Measurements from ENCODE around the gene GNG7. TPM values are rescaled to one million over a fixed set of nuclear protein-coding genes. Genes with fewer than 3 reads are reported as not detected.

Gene GNG7
- total RNA-seq, 1 donor from 2014 or later, result 7.7 TPM

DNA sequence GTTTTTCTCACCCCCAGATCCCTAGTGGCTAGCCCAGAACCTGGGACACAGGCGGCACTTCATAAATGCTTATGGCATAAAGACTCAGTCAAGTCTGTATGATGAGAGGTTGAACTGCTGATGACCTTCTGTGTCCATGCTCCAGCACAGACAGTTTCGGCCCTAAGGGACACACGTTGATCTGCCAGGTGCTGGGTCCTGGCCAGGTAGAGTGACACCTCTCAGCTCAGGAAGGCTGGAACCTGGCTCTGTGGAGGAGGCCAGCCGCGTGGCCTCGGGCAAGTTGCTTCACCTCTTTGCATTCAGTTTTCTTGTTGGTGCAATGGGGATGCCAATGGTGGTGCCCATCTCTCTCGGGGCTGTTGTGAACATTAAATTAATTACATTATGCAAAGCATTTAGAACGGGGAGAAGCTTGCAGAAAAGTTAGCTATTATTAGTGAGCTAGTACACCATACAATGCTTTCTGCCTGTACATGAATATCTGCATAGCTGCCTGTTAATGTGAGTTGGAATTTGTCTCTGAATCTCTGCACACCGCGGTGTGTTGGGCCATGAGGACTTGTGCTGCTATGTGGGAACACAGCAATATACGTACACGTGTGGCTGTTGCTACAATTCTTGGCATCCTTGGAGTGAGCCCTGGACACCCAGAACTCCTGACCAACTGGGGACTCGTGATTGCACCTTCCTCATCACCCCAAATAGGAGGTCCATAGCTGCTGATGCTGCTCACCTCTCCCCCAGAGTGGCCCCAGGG, 218.1 kb downstream of the GNG7 start:
- peaks cover 11% of the 10 kb centered on the region for H3K27me3 Mint-ChIP-seq (ENCODE audit: unreplicated experiment)
- H3K4me1 Mint-ChIP-seq (ENCODE audit: unreplicated experiment), result no peaks in the 10 kb centered on the region
- H3K4me3 Mint-ChIP-seq (ENCODE audit: unreplicated experiment), result peak overlapping the region; percentile 24
- H3K27ac Mint-ChIP-seq (ENCODE audit: unreplicated experiment), result no peak overlapping the region
- peaks cover 9% of the 10 kb centered on the region for H3K9me3 Mint-ChIP-seq (ENCODE audit: unreplicated experiment)
- DNase-seq (ENCODE audit: low spot score), result no peak
- H3K36me3 Mint-ChIP-seq (ENCODE audit: low read depth, unreplicated experiment), result peaks cover 4% of the 10 kb centered on the region
- TF ChIP-seq, protein P1, sequence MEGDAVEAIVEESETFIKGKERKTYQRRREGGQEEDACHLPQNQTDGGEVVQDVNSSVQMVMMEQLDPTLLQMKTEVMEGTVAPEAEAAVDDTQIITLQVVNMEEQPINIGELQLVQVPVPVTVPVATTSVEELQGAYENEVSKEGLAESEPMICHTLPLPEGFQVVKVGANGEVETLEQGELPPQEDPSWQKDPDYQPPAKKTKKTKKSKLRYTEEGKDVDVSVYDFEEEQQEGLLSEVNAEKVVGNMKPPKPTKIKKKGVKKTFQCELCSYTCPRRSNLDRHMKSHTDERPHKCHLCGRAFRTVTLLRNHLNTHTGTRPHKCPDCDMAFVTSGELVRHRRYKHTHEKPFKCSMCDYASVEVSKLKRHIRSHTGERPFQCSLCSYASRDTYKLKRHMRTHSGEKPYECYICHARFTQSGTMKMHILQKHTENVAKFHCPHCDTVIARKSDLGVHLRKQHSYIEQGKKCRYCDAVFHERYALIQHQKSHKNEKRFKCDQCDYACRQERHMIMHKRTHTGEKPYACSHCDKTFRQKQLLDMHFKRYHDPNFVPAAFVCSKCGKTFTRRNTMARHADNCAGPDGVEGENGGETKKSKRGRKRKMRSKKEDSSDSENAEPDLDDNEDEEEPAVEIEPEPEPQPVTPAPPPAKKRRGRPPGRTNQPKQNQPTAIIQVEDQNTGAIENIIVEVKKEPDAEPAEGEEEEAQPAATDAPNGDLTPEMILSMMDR (IDR thresholded peaks at IDR 0.05; ENCODE audit: unreplicated experiment), result no peak

DNA sequence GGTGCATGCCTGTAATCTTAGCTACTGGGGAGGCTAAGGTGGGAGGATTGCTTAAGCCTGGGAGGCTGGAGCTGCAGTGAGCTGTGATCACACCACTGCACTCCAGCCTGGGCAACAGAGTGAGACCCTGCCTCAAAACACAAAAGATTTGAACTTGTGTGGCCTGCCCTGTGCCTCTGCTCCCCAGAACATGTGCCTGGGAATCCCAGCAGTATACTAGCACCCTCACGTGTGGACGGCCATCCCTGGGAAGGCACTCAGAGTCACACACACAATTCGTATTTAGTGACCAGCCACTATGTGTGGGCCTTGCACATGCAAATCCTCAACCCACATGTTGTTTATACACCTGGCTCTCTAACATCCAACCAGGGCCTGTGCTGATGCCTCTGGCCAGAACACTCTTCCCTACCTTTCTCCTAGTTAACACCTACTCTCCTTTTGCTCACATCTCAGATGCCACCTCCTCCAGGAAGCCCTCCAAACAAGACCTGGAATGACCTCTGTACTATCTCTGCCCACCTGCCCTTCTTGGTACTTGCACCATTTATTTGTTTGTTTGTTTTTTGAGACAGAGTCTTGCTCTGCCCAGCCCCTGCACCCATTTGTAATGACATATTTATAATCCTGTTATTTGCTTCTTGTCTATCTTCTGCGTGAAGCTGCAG, 218.9 kb downstream of the GNG7 start:
- Mint-ChIP-seq H3K9me3 (ENCODE audit: unreplicated experiment) (peaks cover 9% of the 10 kb centered on the region), H3K4me1 (ENCODE audit: unreplicated experiment) (peaks cover under 1% of the 10 kb centered on the region), H3K27me3 (ENCODE audit: unreplicated experiment) (peaks cover 11% of the 10 kb centered on the region), H3K27ac (ENCODE audit: unreplicated experiment) (no peak overlapping the region), H3K4me3 (ENCODE audit: unreplicated experiment) (peak overlapping the region; percentile 24), H3K36me3 (ENCODE audit: low read depth, unreplicated experiment) (peaks cover 4% of the 10 kb centered on the region)
- TF ChIP-seq, protein P1 (IDR thresholded peaks at IDR 0.05; ENCODE audit: unreplicated experiment), result no peak
- DNase-seq (ENCODE audit: low spot score), result no peak

DNA sequence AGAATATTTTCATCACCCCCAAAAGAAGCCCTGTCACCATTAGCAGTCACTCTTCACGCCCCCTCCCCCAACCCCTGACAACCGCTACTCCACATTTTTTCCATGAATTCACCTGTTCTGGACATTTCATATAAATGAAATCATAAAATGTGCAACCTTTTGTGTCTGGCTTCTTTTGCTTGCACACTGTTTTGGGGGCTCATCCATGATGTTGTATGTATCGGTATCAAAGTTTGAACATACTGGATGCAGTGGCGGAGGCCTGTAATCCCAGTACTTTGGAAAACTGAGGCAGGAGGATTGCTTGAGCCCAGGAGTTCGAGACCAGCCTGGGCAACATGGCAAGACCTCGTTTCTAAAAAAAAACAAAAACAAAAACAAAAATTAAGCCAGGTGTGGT, 219.4 kb downstream of the GNG7 start:
- Mint-ChIP-seq H3K9me3 (ENCODE audit: unreplicated experiment) (peaks cover 9% of the 10 kb centered on the region), H3K27ac (ENCODE audit: unreplicated experiment) (no peak overlapping the region), H3K4me3 (ENCODE audit: unreplicated experiment) (no peak overlapping the region), H3K36me3 (ENCODE audit: low read depth, unreplicated experiment) (peaks cover 4% of the 10 kb centered on the region), H3K4me1 (ENCODE audit: unreplicated experiment) (peaks cover 5% of the 10 kb centered on the region), H3K27me3 (ENCODE audit: unreplicated experiment) (peaks cover 15% of the 10 kb centered on the region)
- TF ChIP-seq, protein P1 (IDR thresholded peaks at IDR 0.05; ENCODE audit: unreplicated experiment), result no peak
- no peak for DNase-seq (ENCODE audit: low spot score)

DNA sequence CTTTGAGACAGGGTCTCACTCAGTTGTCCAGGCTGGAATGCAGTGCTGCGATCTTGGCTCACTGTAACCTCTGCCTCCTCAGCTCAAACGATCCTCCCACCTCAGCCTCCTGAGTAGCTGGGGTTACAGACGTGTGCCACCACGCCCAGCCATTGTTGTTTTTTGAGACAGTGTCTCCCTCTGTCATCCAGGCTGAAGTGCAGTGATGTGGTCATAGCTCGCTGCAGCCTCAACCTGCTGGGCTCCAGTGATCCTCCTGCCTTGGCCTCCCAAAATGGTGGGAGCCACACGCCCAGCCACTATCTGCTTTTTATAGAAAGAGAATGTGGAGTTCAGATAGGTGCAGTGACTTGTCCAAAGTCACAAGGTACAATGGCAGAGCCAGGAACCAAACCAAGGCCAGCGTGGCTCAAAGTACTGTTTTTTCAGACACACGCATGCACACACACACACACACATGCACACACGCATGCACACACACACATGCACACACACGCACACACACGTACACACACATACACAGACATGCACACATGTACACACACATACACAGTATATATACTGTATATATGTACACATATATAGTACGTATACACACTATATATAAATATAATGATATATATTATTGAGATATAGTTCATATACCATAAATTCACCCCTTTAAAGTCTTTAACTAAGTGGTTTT, 220.0 kb downstream of the GNG7 start:
- no peak for DNase-seq (ENCODE audit: low spot score)
- Mint-ChIP-seq H3K4me3 (ENCODE audit: unreplicated experiment) (no peak overlapping the region), H3K36me3 (ENCODE audit: low read depth, unreplicated experiment) (peaks cover 4% of the 10 kb centered on the region), H3K27me3 (ENCODE audit: unreplicated experiment) (peaks cover 16% of the 10 kb centered on the region), H3K4me1 (ENCODE audit: unreplicated experiment) (peaks cover 8% of the 10 kb centered on the region), H3K9me3 (ENCODE audit: unreplicated experiment) (peaks cover 9% of the 10 kb centered on the region), H3K27ac (ENCODE audit: unreplicated experiment) (no peak overlapping the region)
- TF ChIP-seq, protein P1 (IDR thresholded peaks at IDR 0.05; ENCODE audit: unreplicated experiment), result no peak

Data from endothelial cell (in vitro differentiated cells).